PFSK-1 (cell line): ENCODE results near the gene NRXN3.

ENCODE experiments used
- POLR2AphosphoS5 ChIP-seq: IDR thresholded peaks from 2 replicates; pipeline ENCODE4 v1.6.1; 2012; ENCODE audit warnings: low read depth, mild to moderate bottlenecking, control low read depth, low read length, moderate library complexity
- SIN3A ChIP-seq: IDR thresholded peaks from 2 replicates; pipeline ENCODE4 v1.6.1; 2012; ENCODE audit warnings: mild to moderate bottlenecking, low read length, moderate library complexity, borderline replicate concordance; ENCODE audit not compliant: insufficient read depth
- TAF1 ChIP-seq: IDR thresholded peaks from 2 replicates; pipeline ENCODE4 v1.6.1; 2012; ENCODE audit warnings: low read length, control low read depth, borderline replicate concordance; ENCODE audit not compliant: insufficient read depth
- TF ChIP-seq, protein P1 (sequence below), 2 experiments: IDR thresholded peaks; 2 replicates each; pipeline versions ENCODE4 v1.6.1 to v1.8.0; 2011 to 2012; ENCODE audit warnings: low read depth in 2 of 2, low read length in 2 of 2, control low read depth in 1 of 2, inconsistent platforms in 1 of 2, mild to moderate bottlenecking in 1 of 2, moderate library complexity in 1 of 2; ENCODE audit not compliant: insufficient read depth in 1 of 2

DNA sequence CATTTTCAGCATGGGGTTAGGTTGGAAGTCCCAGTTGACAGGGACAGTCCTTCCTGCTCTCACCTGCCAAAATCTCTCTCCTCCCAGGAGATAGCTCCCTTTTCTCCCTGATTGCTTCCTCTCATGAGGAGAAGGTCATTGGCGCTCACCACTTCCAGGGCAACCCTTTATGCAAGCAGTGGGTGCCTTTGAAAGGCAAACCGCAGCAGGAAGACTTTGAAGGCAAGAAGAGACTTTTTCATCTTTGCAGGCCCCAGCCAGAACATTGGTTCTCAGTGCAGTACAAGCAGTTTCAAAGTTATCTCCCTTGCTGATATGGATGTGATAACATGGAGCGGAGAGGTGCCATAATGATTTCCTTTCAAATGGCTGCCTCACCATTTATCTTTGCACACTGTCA lies 1558.2 kb downstream of the NRXN3 start:
- TF ChIP-seq TAF1 = no peak
- TF ChIP-seq, protein P1, sequence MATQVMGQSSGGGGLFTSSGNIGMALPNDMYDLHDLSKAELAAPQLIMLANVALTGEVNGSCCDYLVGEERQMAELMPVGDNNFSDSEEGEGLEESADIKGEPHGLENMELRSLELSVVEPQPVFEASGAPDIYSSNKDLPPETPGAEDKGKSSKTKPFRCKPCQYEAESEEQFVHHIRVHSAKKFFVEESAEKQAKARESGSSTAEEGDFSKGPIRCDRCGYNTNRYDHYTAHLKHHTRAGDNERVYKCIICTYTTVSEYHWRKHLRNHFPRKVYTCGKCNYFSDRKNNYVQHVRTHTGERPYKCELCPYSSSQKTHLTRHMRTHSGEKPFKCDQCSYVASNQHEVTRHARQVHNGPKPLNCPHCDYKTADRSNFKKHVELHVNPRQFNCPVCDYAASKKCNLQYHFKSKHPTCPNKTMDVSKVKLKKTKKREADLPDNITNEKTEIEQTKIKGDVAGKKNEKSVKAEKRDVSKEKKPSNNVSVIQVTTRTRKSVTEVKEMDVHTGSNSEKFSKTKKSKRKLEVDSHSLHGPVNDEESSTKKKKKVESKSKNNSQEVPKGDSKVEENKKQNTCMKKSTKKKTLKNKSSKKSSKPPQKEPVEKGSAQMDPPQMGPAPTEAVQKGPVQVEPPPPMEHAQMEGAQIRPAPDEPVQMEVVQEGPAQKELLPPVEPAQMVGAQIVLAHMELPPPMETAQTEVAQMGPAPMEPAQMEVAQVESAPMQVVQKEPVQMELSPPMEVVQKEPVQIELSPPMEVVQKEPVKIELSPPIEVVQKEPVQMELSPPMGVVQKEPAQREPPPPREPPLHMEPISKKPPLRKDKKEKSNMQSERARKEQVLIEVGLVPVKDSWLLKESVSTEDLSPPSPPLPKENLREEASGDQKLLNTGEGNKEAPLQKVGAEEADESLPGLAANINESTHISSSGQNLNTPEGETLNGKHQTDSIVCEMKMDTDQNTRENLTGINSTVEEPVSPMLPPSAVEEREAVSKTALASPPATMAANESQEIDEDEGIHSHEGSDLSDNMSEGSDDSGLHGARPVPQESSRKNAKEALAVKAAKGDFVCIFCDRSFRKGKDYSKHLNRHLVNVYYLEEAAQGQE (IDR thresholded peaks at IDR 0.05; ENCODE audit: insufficient read depth in 1 of 2, low read depth in 2 of 2, low read length in 2 of 2) = no peak
- no peak for TF ChIP-seq POLR2AphosphoS5
- TF ChIP-seq SIN3A = no peak
